ENCODE results near the gene PLXDC2. TPM values are rescaled to one million over a fixed set of nuclear protein-coding genes. Genes with fewer than 3 reads are reported as not detected.

PLXDC2 gene
- total and polyA plus RNA-seq, 7 donors, result 1.8 to 44.6 (median 18.2) TPM

- Histone ChIP-seq H3K27ac (no peak overlapping the region), H3K4me1 (no peaks in the 10 kb centered on the region), H3K36me3 (no peaks in the 10 kb centered on the region), H3K4me3 (no peak overlapping the region), H3K27me3 (no peaks in the 10 kb centered on the region), H3K9me3 (peaks cover 0 to 5% (median 0%) of the 10 kb centered on the region in 4 donors)
- 82 to 94% methylated on average over 3 of the region's 3 CpGs for WGBS, 2 donors
- DNase-seq, result no peak
- no peak for TF ChIP-seq POLR2AphosphoS5 (IDR thresholded peaks at IDR 0.05)
- TF ChIP-seq EP300 (IDR thresholded peaks at IDR 0.05), result no peak
- no peak for TF ChIP-seq CTCF (IDR thresholded peaks at IDR 0.05)
- no peak for TF ChIP-seq POLR2A (IDR thresholded peaks at IDR 0.05)
- intact Hi-C loops (cut with DNase I), result no loop called here
Measured at GRCh38 chr10:19800161-19800560, 16.1 kb upstream of the PLXDC2 start.

GRCh38 chr10:19801369-19801768 is 14.9 kb upstream of the PLXDC2 start:
- no peak for DNase-seq
- 94 to 95% methylated on average over 4 of the region's 4 CpGs for WGBS, 2 donors
- Histone ChIP-seq H3K4me1 (no peaks in the 10 kb centered on the region), H3K27me3 (no peaks in the 10 kb centered on the region), H3K4me3 (no peak overlapping the region), H3K36me3 (no peaks in the 10 kb centered on the region), H3K27ac (no peak overlapping the region), H3K9me3 (peaks cover 0 to 5% (median 0%) of the 10 kb centered on the region in 4 donors)
- intact Hi-C loops (cut with DNase I), result no loop called here
- TF ChIP-seq EP300 (IDR thresholded peaks at IDR 0.05), result no peak
- no peak for TF ChIP-seq CTCF (IDR thresholded peaks at IDR 0.05)
- TF ChIP-seq POLR2A (IDR thresholded peaks at IDR 0.05), result no peak
- no peak for TF ChIP-seq POLR2AphosphoS5 (IDR thresholded peaks at IDR 0.05)

GRCh38 chr10:19803676-19804075 is 12.6 kb upstream of the PLXDC2 start:
- TF ChIP-seq POLR2A (IDR thresholded peaks at IDR 0.05) (no peak), EP300 (IDR thresholded peaks at IDR 0.05) (no peak), CTCF (IDR thresholded peaks at IDR 0.05) (no peak), POLR2AphosphoS5 (IDR thresholded peaks at IDR 0.05) (no peak)
- intact Hi-C loops (cut with DNase I), result no loop called here
- 65 to 93% methylated on average over 2 of the region's 2 CpGs for WGBS, 2 donors
- Histone ChIP-seq H3K27ac (no peak overlapping the region), H3K27me3 (no peaks in the 10 kb centered on the region), H3K9me3 (peaks cover 0 to 5% (median 0%) of the 10 kb centered on the region in 4 donors), H3K36me3 (no peaks in the 10 kb centered on the region), H3K4me3 (no peak overlapping the region), H3K4me1 (no peaks in the 10 kb centered on the region)
- no peak for DNase-seq

GRCh38 chr10:19809481-19809880 is 6.8 kb upstream of the PLXDC2 start:
- 87 to 92% methylated on average over 3 of the region's 3 CpGs for WGBS, 2 donors
- intact Hi-C loops (cut with DNase I), result no loop called here
- no peak for TF ChIP-seq POLR2AphosphoS5 (IDR thresholded peaks at IDR 0.05)
- TF ChIP-seq POLR2A (IDR thresholded peaks at IDR 0.05), result no peak
- no peak for TF ChIP-seq EP300 (IDR thresholded peaks at IDR 0.05)
- TF ChIP-seq CTCF (IDR thresholded peaks at IDR 0.05), result no peak

GRCh38 chr10:19811540-19811939 is 4.7 kb upstream of the PLXDC2 start:
- intact Hi-C loops (cut with DNase I), result loop anchor here (5.0 to 10.0 kb wide), 2 partner anchors 956 to 1043 kb away; no protein-coding TSS in a partner anchor
- TF ChIP-seq POLR2A (IDR thresholded peaks at IDR 0.05), result no peak
- TF ChIP-seq POLR2AphosphoS5 (IDR thresholded peaks at IDR 0.05), result no peak
- TF ChIP-seq CTCF (IDR thresholded peaks at IDR 0.05), result peak; percentile 13 to 28 (median 19)

More at GRCh38 chr10:19809481-19809880, 6.8 kb upstream of the PLXDC2 start:
- no peaks in the 10 kb centered on the region for H3K36me3 ChIP-seq
- no peak overlapping the region for H3K27ac ChIP-seq
- H3K27me3 ChIP-seq, result no peaks in the 10 kb centered on the region
- H3K9me3 ChIP-seq, result peaks cover 0 to 4% (median 0%) of the 10 kb centered on the region in 4 donors
- H3K4me1 ChIP-seq, result no peaks in the 10 kb centered on the region
- DNase-seq, result no peak
- no peak overlapping the region for H3K4me3 ChIP-seq

More at GRCh38 chr10:19811540-19811939, 4.7 kb upstream of the PLXDC2 start:
- peak; percentile 69 for DNase-seq
- WGBS, 2 donors, result 88 to 92% methylated on average over 1 of the region's 1 CpG
- Histone ChIP-seq H3K36me3 (no peaks in the 10 kb centered on the region), H3K27me3 (peaks cover 0 to 17% (median 0%) of the 10 kb centered on the region in 3 donors), H3K9me3 (no peaks in the 10 kb centered on the region), H3K4me3 (no peak overlapping the region), H3K27ac (no peak overlapping the region), H3K4me1 (peaks cover 0 to 11% (median 10%) of the 10 kb centered on the region in 4 donors)
